Transverse colon (tissue), 4 donors: ENCODE results near the gene SYNJ2.

Source experiments
- CTCF ChIP-seq, 5 experiments: fragments of 200-600 bp in 3 of 5; fragments of 450-650 bp in 2 of 5; sonication (generic) in 3 of 5; IDR thresholded peaks; 1 replicate in 2 of 5; 2 replicates in 3 of 5; pipeline ENCODE4 v1.5.1; 2016 to 2017; ENCODE audit warnings: antibody characterized with exemption in 5 of 5, inconsistent platforms in 3 of 5, mild to moderate bottlenecking in 2 of 5, moderate library complexity in 1 of 5
- EP300 ChIP-seq: sonication (generic); formaldehyde crosslinking; IDR thresholded peaks from one replicate; pipeline ENCODE4 v1.6.1; 2017; ENCODE audit warnings: antibody characterized with exemption, low read depth
- POLR2A ChIP-seq: fragments of 450-650 bp; IDR thresholded peaks from one replicate; pipeline ENCODE4 v1.6.1; 2016; ENCODE audit warnings: antibody characterized with exemption, mild to moderate bottlenecking, moderate library complexity
- POLR2AphosphoS5 ChIP-seq, 3 donors: sonication (generic); formaldehyde crosslinking; IDR thresholded peaks; one replicate each; pipeline ENCODE4 v1.6.1; 2016; ENCODE audit warnings: antibody characterized with exemption in 3 of 3

- TF ChIP-seq POLR2AphosphoS5 (IDR thresholded peaks at IDR 0.05) (no peak), CTCF (IDR thresholded peaks at IDR 0.05) (no peak), EP300 (no peak), POLR2A (no peak)
These were observed 39.7 kb downstream of the SYNJ2 start for GRCh38 chr6:158021376-158021775.
